Keratinocyte (primary cell): Measurements from ENCODE around the gene SAMD4A. TPM values are rescaled to one million over a fixed set of nuclear protein-coding genes. Genes with fewer than 3 reads are reported as not detected.

Experiments used
- DNase-seq: peaks from one replicate; pipeline ENCODE4 v3.0.0-alpha.2; 2011; ENCODE audit warnings: low read depth, missing footprints, low spot score
- FAIRE-seq: peaks from 2 replicates; lab custom pipeline; 2011; peaks lifted over from hg19 to GRCh38; lab: Jason Lieb, UNC
- H2AFZ ChIP-seq: 2 replicates; pipeline ENCODE4 v1.6.0; 2012; ENCODE audit warnings: low read length, control low read depth, inconsistent platforms; ENCODE audit not compliant: control insufficient read depth
- H3K27ac ChIP-seq: 2 replicates; pipeline ENCODE4 v1.5.1; 2011; ENCODE audit warnings: low read length; ENCODE audit not compliant: control insufficient read depth, insufficient read depth
- H3K27me3 ChIP-seq: 3 replicates; pipeline ENCODE4 v1.6.0; 2011; ENCODE audit warnings: low read length; ENCODE audit not compliant: control insufficient read depth, insufficient read depth; ENCODE audit errors: extremely low read depth
- H3K36me3 ChIP-seq, 2 experiments: 2 replicates in 1 of 2; 3 replicates in 1 of 2; pipeline ENCODE4 v1.5.1; 2011; ENCODE audit warnings: low read length in 2 of 2, mild to moderate bottlenecking in 1 of 2; ENCODE audit not compliant: control insufficient read depth in 2 of 2, insufficient read depth in 2 of 2; ENCODE audit errors: extremely low read depth in 1 of 2
- H3K4me1 ChIP-seq: 3 replicates; pipeline ENCODE4 v1.5.1; 2011; ENCODE audit warnings: low read length; ENCODE audit not compliant: control insufficient read depth, insufficient read depth; ENCODE audit errors: extremely low read depth
- H3K4me2 ChIP-seq: 3 replicates; pipeline ENCODE4 v1.6.0; 2011; ENCODE audit warnings: low read depth, low read length; ENCODE audit not compliant: control insufficient read depth, insufficient read depth; ENCODE audit errors: extremely low read depth
- H3K4me3 ChIP-seq, 3 experiments: fragments of 200-600 bp in 1 of 3; sonication (generic) in 1 of 3; 2 replicates in 2 of 3; 3 replicates in 1 of 3; pipeline ENCODE4 v1.5.1; 2011 to 2016; ENCODE audit warnings: low read length in 3 of 3, mild to moderate bottlenecking in 3 of 3, control low read depth in 2 of 3, inconsistent platforms in 1 of 3, low read depth in 1 of 3, mixed read lengths in 1 of 3, mixed run types in 1 of 3, moderate library complexity in 1 of 3; ENCODE audit not compliant: control insufficient read depth in 2 of 3, insufficient read depth in 2 of 3; ENCODE audit errors: extremely low read depth in 1 of 3
- H3K79me2 ChIP-seq: 2 replicates; pipeline ENCODE4 v1.6.0; 2012; ENCODE audit warnings: low read length; ENCODE audit not compliant: control insufficient read depth, insufficient read depth
- H3K9ac ChIP-seq: 3 replicates; pipeline ENCODE4 v1.6.0; 2011; ENCODE audit warnings: low read length; ENCODE audit not compliant: control insufficient read depth, insufficient read depth; ENCODE audit errors: extremely low read depth
- H3K9me1 ChIP-seq: 3 replicates; pipeline ENCODE4 v1.6.0; 2011; ENCODE audit warnings: low read length; ENCODE audit not compliant: control insufficient read depth, insufficient read depth; ENCODE audit errors: extremely low read depth
- H3K9me3 ChIP-seq: 2 replicates; pipeline ENCODE4 v1.5.1; 2012; ENCODE audit warnings: low read depth, low read length; ENCODE audit not compliant: control insufficient read depth
- H4K20me1 ChIP-seq: 3 replicates; pipeline ENCODE4 v1.6.0; 2011; ENCODE audit warnings: low read length; ENCODE audit not compliant: control insufficient read depth, insufficient read depth; ENCODE audit errors: extremely low read depth
- CTCF ChIP-seq, 3 experiments: IDR thresholded peaks in 1 of 3; conservative IDR thresholded peaks in 1 of 3; optimal IDR thresholded peaks in 1 of 3; 2 replicates in 2 of 3; 3 replicates in 1 of 3; pipeline versions ENCODE3 to v1.5.1; 2011; ENCODE audit warnings: low read length in 3 of 3, mild to moderate bottlenecking in 3 of 3, moderate library complexity in 2 of 3, control low read depth in 1 of 3, inconsistent platforms in 1 of 3; ENCODE audit not compliant: insufficient read depth in 2 of 3; ENCODE audit errors: extremely low read depth in 1 of 3
- EZH2 ChIP-seq: IDR thresholded peaks from one replicate; pipeline ENCODE4 v1.6.1; 2012; ENCODE audit warnings: inconsistent platforms, mild to moderate bottlenecking, low read length, moderate library complexity
- dilution Hi-C: fragments of 300-500 bp; cut with MboI; formaldehyde crosslinking; loops from one replicate; pipeline ENCODE4 v1.7.0; 2020; ENCODE audit warnings: low sequenced_read_pairs; ENCODE audit not compliant: extremely low pct_ligation_motif_present
- polyA plus RNA-seq, 5 experiments: library from polyadenylated mRNA; depleted of rRNA in 3 of 5; stranded (reverse) in 3 of 5; stranded (forward) in 1 of 5; unstranded in 1 of 5; fragments of >200 nt; gene quantifications; 1 replicate in 1 of 5; 2 replicates in 3 of 5; 3 replicates in 1 of 5; pipeline versions ENCODE4 v1.2.1 to v1.2.3, GENCODE V29; 2011 to 2012; ENCODE audit warnings: missing spikeins in 2 of 5, low read depth in 1 of 5, low replicate concordance in 1 of 5

SAMD4A gene
- polyA plus RNA-seq, 1 donor (not counting 4 experiments of a cell fraction or from before 2014, with no cell fraction given) = 16.2 TPM

- Histone ChIP-seq H3K4me2 (no peak overlapping the region), H3K9ac (no peak overlapping the region), H3K9me1 (peaks cover 2% of the 10 kb centered on the region), H3K4me1 (no peaks in the 10 kb centered on the region), H3K4me3 (no peak overlapping the region), H3K79me2 (peaks cover 67% of the 10 kb centered on the region), H4K20me1 (no peaks in the 10 kb centered on the region), H3K36me3 (peaks cover 3 to 6% of the 10 kb centered on the region in 2 experiments), H3K27me3 (no peaks in the 10 kb centered on the region), H3K27ac (no peak overlapping the region), H3K9me3 (no peaks in the 10 kb centered on the region), H2AFZ (no peak overlapping the region)
- dilution Hi-C loops = no loop called here
- TF ChIP-seq CTCF (optimal IDR thresholded peaks at IDR 0.05 in 1 of 3, IDR thresholded peaks at IDR 0.05 in 1 of 3, conservative IDR thresholded peaks at IDR 0.05 in 1 of 3; ENCODE audit: extremely low read depth in 1 of 3, insufficient read depth in 2 of 3, low read length in 3 of 3) (no peak), EZH2 (no peak)
- FAIRE-seq = no peak
- no peak for DNase-seq
These were observed 58.2 kb downstream of the SAMD4A start for GRCh38 chr14:54625112-54625511.

GRCh38 chr14:54627219-54627539, 60.3 kb downstream of the SAMD4A start:
- no peak overlapping the region for H3K4me3 ChIP-seq
- no peak overlapping the region for H3K4me2 ChIP-seq

More at GRCh38 chr14:54627219-54627539, 60.3 kb downstream of the SAMD4A start:
- Histone ChIP-seq H4K20me1 (peaks cover 3% of the 10 kb centered on the region), H2AFZ (no peak overlapping the region), H3K36me3 (peaks cover 6 to 7% of the 10 kb centered on the region in 2 experiments), H3K9me1 (peaks cover 2% of the 10 kb centered on the region), H3K27ac (no peak overlapping the region), H3K4me1 (no peaks in the 10 kb centered on the region), H3K27me3 (no peaks in the 10 kb centered on the region), H3K79me2 (peaks cover 68% of the 10 kb centered on the region), H3K9me3 (no peaks in the 10 kb centered on the region), H3K9ac (no peak overlapping the region)
- no peak for FAIRE-seq
- no peak for DNase-seq
- TF ChIP-seq CTCF (optimal IDR thresholded peaks at IDR 0.05 in 1 of 3, IDR thresholded peaks at IDR 0.05 in 1 of 3, conservative IDR thresholded peaks at IDR 0.05 in 1 of 3; ENCODE audit: extremely low read depth in 1 of 3, insufficient read depth in 2 of 3, low read length in 3 of 3) (no peak), EZH2 (no peak)
- dilution Hi-C loops = no loop called here
